Parathyroid adenoma (tissue), 2 donors: Measurements from ENCODE around the gene KCNQ1OT1.

Experiments
- H2AFZ ChIP-seq: fragments of 300-600 bp; sonication (generic); one replicate; pipeline ENCODE4 v1.7.0; 2017; ENCODE audit warnings: antibody characterized with exemption, mild to moderate bottlenecking
- H3K27ac ChIP-seq: fragments of 300-600 bp; sonication (generic); one replicate; pipeline ENCODE4 v1.7.0; 2017
- H3K27me3 ChIP-seq: fragments of 300-600 bp; sonication (generic); one replicate; pipeline ENCODE4 v1.7.0; 2017; ENCODE audit warnings: low read length; ENCODE audit not compliant: control insufficient read depth, insufficient read depth
- H3K36me3 ChIP-seq: fragments of 300-600 bp; sonication (generic); one replicate; pipeline ENCODE4 v1.7.0; 2017; ENCODE audit warnings: low read length; ENCODE audit not compliant: control insufficient read depth, insufficient read depth
- H3K4me1 ChIP-seq: fragments of 300-600 bp; sonication (generic); one replicate; pipeline ENCODE4 v1.7.0; 2017; ENCODE audit warnings: control low read depth
- H3K4me2 ChIP-seq: fragments of 300-600 bp; sonication (generic); one replicate; pipeline ENCODE4 v1.7.0; 2017; ENCODE audit warnings: low read length
- H3K4me3 ChIP-seq: fragments of 300-600 bp; sonication (generic); one replicate; pipeline ENCODE4 v1.7.0; 2017; ENCODE audit warnings: low read depth, low read length
- H3K79me2 ChIP-seq: fragments of 300-600 bp; sonication (generic); one replicate; pipeline ENCODE4 v1.7.0; 2017; ENCODE audit warnings: control low read depth
- H3K9ac ChIP-seq: fragments of 300-600 bp; sonication (generic); one replicate; pipeline ENCODE4 v1.7.0; 2017; ENCODE audit warnings: mild to moderate bottlenecking
- H3K9me3 ChIP-seq: fragments of 300-600 bp; sonication (generic); one replicate; pipeline ENCODE4 v1.7.0; 2017; ENCODE audit warnings: low read length; ENCODE audit not compliant: control insufficient read depth
- CTCF ChIP-seq: fragments of 300-600 bp; sonication (generic); IDR thresholded peaks from one replicate; pipeline ENCODE4 v1.7.0; 2017; ENCODE audit warnings: antibody characterized with exemption, mild to moderate bottlenecking
- donor health status: primary hyperparathyroidism.

The KCNQ1OT1 gene

GRCh38 chr11:2688381-2689231 is 11.2 kb downstream of the KCNQ1OT1 start:
- H3K27ac ChIP-seq = no peak overlapping the region
- H3K36me3 ChIP-seq = no peaks in the 10 kb centered on the region
- no peak overlapping the region for H3K4me3 ChIP-seq
- no peaks in the 10 kb centered on the region for H3K4me1 ChIP-seq
- no peaks in the 10 kb centered on the region for H3K79me2 ChIP-seq
- no peak overlapping the region for H3K9ac ChIP-seq
- no peak overlapping the region for H3K4me2 ChIP-seq
- H2AFZ ChIP-seq = no peak overlapping the region
- no peaks in the 10 kb centered on the region for H3K9me3 ChIP-seq
- TF ChIP-seq CTCF = no peak
- no peaks in the 10 kb centered on the region for H3K27me3 ChIP-seq

GRCh38 chr11:2687782-2688191 is 12.0 kb downstream of the KCNQ1OT1 start:
- Histone ChIP-seq H3K9me3 (no peaks in the 10 kb centered on the region), H3K4me3 (no peak overlapping the region), H3K4me2 (no peak overlapping the region), H3K27me3 (no peaks in the 10 kb centered on the region), H3K79me2 (no peaks in the 10 kb centered on the region), H3K36me3 (no peaks in the 10 kb centered on the region), H3K4me1 (no peaks in the 10 kb centered on the region), H2AFZ (no peak overlapping the region), H3K27ac (no peak overlapping the region), H3K9ac (no peak overlapping the region)
- TF ChIP-seq CTCF = no peak

GRCh38 chr11:2687223-2687530 is 12.6 kb downstream of the KCNQ1OT1 start:
- H2AFZ ChIP-seq = no peak overlapping the region
- TF ChIP-seq CTCF = no peak
- H3K79me2 ChIP-seq = no peaks in the 10 kb centered on the region
- H3K9ac ChIP-seq = no peak overlapping the region
- H3K4me1 ChIP-seq = no peaks in the 10 kb centered on the region
- no peak overlapping the region for H3K4me2 ChIP-seq
- no peak overlapping the region for H3K27ac ChIP-seq
- H3K4me3 ChIP-seq = no peak overlapping the region
- no peaks in the 10 kb centered on the region for H3K27me3 ChIP-seq
- no peaks in the 10 kb centered on the region for H3K9me3 ChIP-seq
- no peaks in the 10 kb centered on the region for H3K36me3 ChIP-seq

GRCh38 chr11:2686360-2687222 is 13.2 kb downstream of the KCNQ1OT1 start:
- Histone ChIP-seq H3K27ac (no peak overlapping the region), H3K9ac (no peak overlapping the region), H3K27me3 (no peaks in the 10 kb centered on the region), H2AFZ (no peak overlapping the region), H3K79me2 (no peaks in the 10 kb centered on the region), H3K9me3 (no peaks in the 10 kb centered on the region), H3K36me3 (no peaks in the 10 kb centered on the region), H3K4me2 (no peak overlapping the region), H3K4me1 (no peaks in the 10 kb centered on the region), H3K4me3 (no peak overlapping the region)
- no peak for TF ChIP-seq CTCF
